Activated CD8-positive, alpha-beta T cell treated with anti-CD3 and anti-CD28 coated beads for 36 hours (primary cell): ENCODE measurements around the gene NCAN. TPM values are rescaled to one million over a fixed set of nuclear protein-coding genes. Genes with fewer than 3 reads are reported as not detected.

Experiments
- ATAC-seq: fragments of 200-7000 bp; cut with Tn5 transposase; one replicate; pipeline ENCODE4 v1.10.0; 2021; ENCODE audit warnings: mild to moderate bottlenecking, moderate library complexity
- CTCF ChIA-PET: fragments of 350-600 bp; sonication (Branson Sonifier 250); formaldehyde crosslinking; loops from one replicate; lab custom pipeline; 2021; ENCODE audit warnings: antibody characterized with exemption; lab: Charles Lee
- POLR2A ChIA-PET: fragments of 350-600 bp; sonication (Branson Sonifier 250); formaldehyde crosslinking; loops from one replicate; lab custom pipeline; 2021; ENCODE audit warnings: antibody characterized with exemption; lab: Charles Lee
- DNase-seq: peaks from one replicate; pipeline ENCODE4 v3.0.0-alpha.2; 2020
- H3K27ac Mint-ChIP-seq: one replicate; pipeline ENCODE4 v1.8.0; 2021; ENCODE audit warnings: mild to moderate bottlenecking, mixed read lengths
- H3K27me3 Mint-ChIP-seq: one replicate; pipeline ENCODE4 v1.8.0; 2021; ENCODE audit warnings: mixed read lengths
- H3K36me3 Mint-ChIP-seq: one replicate; pipeline ENCODE4 v1.8.0; 2021; ENCODE audit warnings: low read depth, mixed read lengths
- H3K4me1 Mint-ChIP-seq: one replicate; pipeline ENCODE4 v1.8.0; 2021; ENCODE audit warnings: low read depth, mixed read lengths
- H3K4me3 Mint-ChIP-seq: one replicate; pipeline ENCODE4 v1.8.0; 2021; ENCODE audit warnings: mild to moderate bottlenecking, moderate library complexity, mixed read lengths
- H3K9me3 Mint-ChIP-seq: one replicate; pipeline ENCODE4 v1.8.0; 2021; ENCODE audit warnings: mixed read lengths
- CTCF ChIP-seq: fragments of 200-600 bp; IDR thresholded peaks from one replicate; pipeline ENCODE4 v1.8.0; 2022; ENCODE audit warnings: antibody characterized with exemption, mild to moderate bottlenecking
- intact Hi-C: fragments of 100-400 bp; cut with micrococcal nuclease; formaldehyde crosslinking; loops from one replicate; pipeline ENCODE4 v1.10.0; 2022
- total RNA-seq, 2 experiments: library from RNA; stranded (reverse); gene quantifications; one replicate each; pipeline ENCODE4 v1.2.3, GENCODE V29; 2021

Gene NCAN
- total RNA-seq, 2 experiments from 2014 or later: not detected

GRCh38 chr19:19226663-19227062 lies 14.9 kb downstream of the NCAN start:
- no peak for TF ChIP-seq CTCF
- Mint-ChIP-seq H3K27me3 (peaks cover 10% of the 10 kb centered on the region), H3K4me1 (peaks cover 2% of the 10 kb centered on the region), H3K4me3 (no peak overlapping the region), H3K27ac (no peak overlapping the region), H3K36me3 (no peaks in the 10 kb centered on the region), H3K9me3 (no peaks in the 10 kb centered on the region)
- POLR2A ChIA-PET: interaction anchor here (1.2 kb wide), 1 partner anchor 54 kb away, joined by 3 read pairs; no protein-coding TSS in a partner anchor
- no peak for ATAC-seq
- DNase-seq: no peak
- intact Hi-C loops: loop anchor here (5.0 kb wide), 1 partner anchor 79 kb away; no protein-coding TSS in a partner anchor
- CTCF ChIA-PET: interaction anchor here (0.9 kb wide), 1 partner anchor 11 kb away, joined by 3 read pairs; no protein-coding TSS in a partner anchor

GRCh38 chr19:19227217-19227616 lies 15.5 kb downstream of the NCAN start:
- Mint-ChIP-seq H3K9me3 (no peaks in the 10 kb centered on the region), H3K36me3 (no peaks in the 10 kb centered on the region), H3K4me3 (no peak overlapping the region), H3K4me1 (peaks cover 2% of the 10 kb centered on the region), H3K27me3 (peaks cover 10% of the 10 kb centered on the region), H3K27ac (no peak overlapping the region)
- POLR2A ChIA-PET: interaction anchor here (1.2 kb wide), 1 partner anchor 54 kb away, joined by 3 read pairs; no protein-coding TSS in a partner anchor
- ATAC-seq: no peak
- intact Hi-C loops: loop anchor here (5.0 kb wide), 1 partner anchor 80 kb away; no protein-coding TSS in a partner anchor
- no peak for DNase-seq
- CTCF ChIA-PET: interaction anchor here (0.9 kb wide), 1 partner anchor 11 kb away, joined by 3 read pairs; no protein-coding TSS in a partner anchor
- no peak for TF ChIP-seq CTCF

DNA sequence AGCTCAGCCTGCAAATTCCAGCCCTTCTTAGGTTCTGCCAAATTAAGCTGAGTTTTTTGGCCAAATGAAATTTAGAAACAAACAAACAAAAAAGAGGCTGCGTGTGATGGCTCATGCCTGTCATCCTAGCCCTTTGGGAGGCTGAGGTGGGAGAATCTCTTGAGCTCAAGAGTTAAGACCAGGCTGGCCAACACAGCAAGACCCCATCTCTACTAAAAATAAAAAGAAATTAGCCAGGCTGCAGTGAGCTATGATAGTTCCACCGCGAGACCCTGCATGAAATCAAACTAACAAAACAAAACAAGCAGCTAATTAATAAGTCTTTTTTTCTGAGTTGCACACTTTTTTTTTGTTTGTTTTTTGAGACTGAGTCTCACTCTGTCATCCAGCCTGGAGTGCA lies 17.9 kb downstream of the NCAN start:
- Mint-ChIP-seq H3K4me3 (no peak overlapping the region), H3K4me1 (peaks cover 2% of the 10 kb centered on the region), H3K36me3 (no peaks in the 10 kb centered on the region), H3K9me3 (peaks cover 7% of the 10 kb centered on the region), H3K27ac (no peak overlapping the region), H3K27me3 (peaks cover 7% of the 10 kb centered on the region)
- CTCF ChIA-PET: interaction anchor here (0.7 to 1.5 kb wide), 2 partner anchors 55 to 84 kb away, joined by 3 read pairs; no protein-coding TSS in a partner anchor
- intact Hi-C loops: loop anchor here (5.0 kb wide), 1 partner anchor 82 kb away; no protein-coding TSS in a partner anchor
- no peak for TF ChIP-seq CTCF
- DNase-seq (no peak), ATAC-seq (no peak)
- POLR2A ChIA-PET: no interaction called here

- ATAC-seq (no peak), DNase-seq (no peak)
- Mint-ChIP-seq H3K9me3 (peaks cover 10% of the 10 kb centered on the region), H3K4me3 (no peak overlapping the region), H3K4me1 (no peaks in the 10 kb centered on the region), H3K27me3 (peaks cover 7% of the 10 kb centered on the region), H3K36me3 (no peaks in the 10 kb centered on the region), H3K27ac (no peak overlapping the region)
- CTCF ChIA-PET: no interaction called here
- no peak for TF ChIP-seq CTCF
- POLR2A ChIA-PET: no interaction called here
- intact Hi-C loops: no loop called here
Measured at GRCh38 chr19:19230999-19231398, 19.2 kb downstream of the NCAN start.

GRCh38 chr19:19232261-19232721 lies 20.5 kb downstream of the NCAN start:
- intact Hi-C loops: no loop called here
- TF ChIP-seq CTCF: no peak
- H3K27ac Mint-ChIP-seq: no peak overlapping the region
- ChIA-PET POLR2A (interaction anchor here (0.5 kb wide), 1 partner anchor 247 kb away, joined by 3 read pairs; no protein-coding TSS in a partner anchor), CTCF (no interaction called here)
- peaks cover 15% of the 10 kb centered on the region for H3K9me3 Mint-ChIP-seq
- ATAC-seq: no peak
- no peaks in the 10 kb centered on the region for H3K4me1 Mint-ChIP-seq
- no peak overlapping the region for H3K4me3 Mint-ChIP-seq
- peaks cover 9% of the 10 kb centered on the region for H3K27me3 Mint-ChIP-seq
- no peak for DNase-seq
- H3K36me3 Mint-ChIP-seq: peaks cover 2% of the 10 kb centered on the region
